Parathyroid adenoma (tissue), 2 donors: Measurements from ENCODE around the gene CNOT2.

Experiments
- H2AFZ ChIP-seq: fragments of 300-600 bp; sonication (generic); one replicate; pipeline ENCODE4 v1.7.0; 2017; ENCODE audit warnings: antibody characterized with exemption, mild to moderate bottlenecking
- H3K27ac ChIP-seq: fragments of 300-600 bp; sonication (generic); one replicate; pipeline ENCODE4 v1.7.0; 2017
- H3K27me3 ChIP-seq: fragments of 300-600 bp; sonication (generic); one replicate; pipeline ENCODE4 v1.7.0; 2017; ENCODE audit warnings: low read length; ENCODE audit not compliant: control insufficient read depth, insufficient read depth
- H3K36me3 ChIP-seq: fragments of 300-600 bp; sonication (generic); one replicate; pipeline ENCODE4 v1.7.0; 2017; ENCODE audit warnings: low read length; ENCODE audit not compliant: control insufficient read depth, insufficient read depth
- H3K4me1 ChIP-seq: fragments of 300-600 bp; sonication (generic); one replicate; pipeline ENCODE4 v1.7.0; 2017; ENCODE audit warnings: control low read depth
- H3K4me2 ChIP-seq: fragments of 300-600 bp; sonication (generic); one replicate; pipeline ENCODE4 v1.7.0; 2017; ENCODE audit warnings: low read length
- H3K4me3 ChIP-seq: fragments of 300-600 bp; sonication (generic); one replicate; pipeline ENCODE4 v1.7.0; 2017; ENCODE audit warnings: low read depth, low read length
- H3K79me2 ChIP-seq: fragments of 300-600 bp; sonication (generic); one replicate; pipeline ENCODE4 v1.7.0; 2017; ENCODE audit warnings: control low read depth
- H3K9ac ChIP-seq: fragments of 300-600 bp; sonication (generic); one replicate; pipeline ENCODE4 v1.7.0; 2017; ENCODE audit warnings: mild to moderate bottlenecking
- H3K9me3 ChIP-seq: fragments of 300-600 bp; sonication (generic); one replicate; pipeline ENCODE4 v1.7.0; 2017; ENCODE audit warnings: low read length; ENCODE audit not compliant: control insufficient read depth
- CTCF ChIP-seq: fragments of 300-600 bp; sonication (generic); IDR thresholded peaks from one replicate; pipeline ENCODE4 v1.7.0; 2017; ENCODE audit warnings: antibody characterized with exemption, mild to moderate bottlenecking
- donor health status: primary hyperparathyroidism.

Gene CNOT2

GRCh38 chr12:70260646-70261045 is 17.4 kb downstream of the CNOT2 start:
- Histone ChIP-seq H3K9me3 (no peaks in the 10 kb centered on the region), H3K4me2 (no peak overlapping the region), H3K36me3 (no peaks in the 10 kb centered on the region), H3K79me2 (peaks cover 40% of the 10 kb centered on the region), H3K9ac (no peak overlapping the region), H3K4me3 (no peak overlapping the region), H3K27me3 (no peaks in the 10 kb centered on the region), H3K4me1 (no peaks in the 10 kb centered on the region), H3K27ac (no peak overlapping the region), H2AFZ (no peak overlapping the region)
- TF ChIP-seq CTCF = no peak

- Histone ChIP-seq H3K27ac (no peak overlapping the region), H3K27me3 (no peaks in the 10 kb centered on the region), H3K9ac (no peak overlapping the region), H3K4me2 (no peak overlapping the region), H3K79me2 (peaks cover 47% of the 10 kb centered on the region), H3K36me3 (no peaks in the 10 kb centered on the region), H2AFZ (no peak overlapping the region), H3K9me3 (no peaks in the 10 kb centered on the region), H3K4me1 (no peaks in the 10 kb centered on the region), H3K4me3 (no peak overlapping the region)
- no peak for TF ChIP-seq CTCF
Observed at GRCh38 chr12:70264067-70264867, 21.0 kb downstream of the CNOT2 start.

- H3K79me2 ChIP-seq = peaks cover 45% of the 10 kb centered on the region
- H3K9ac ChIP-seq = no peak overlapping the region
- no peak overlapping the region for H2AFZ ChIP-seq
- H3K36me3 ChIP-seq = no peaks in the 10 kb centered on the region
- H3K4me3 ChIP-seq = no peak overlapping the region
- no peaks in the 10 kb centered on the region for H3K9me3 ChIP-seq
- H3K4me1 ChIP-seq = no peaks in the 10 kb centered on the region
- no peak for TF ChIP-seq CTCF
- no peak overlapping the region for H3K4me2 ChIP-seq
- H3K27ac ChIP-seq = no peak overlapping the region
- H3K27me3 ChIP-seq = no peaks in the 10 kb centered on the region
Observed at GRCh38 chr12:70265132-70265531, 21.9 kb downstream of the CNOT2 start.

GRCh38 chr12:70267550-70267949 is 24.3 kb downstream of the CNOT2 start:
- Histone ChIP-seq H3K4me3 (no peak overlapping the region), H3K36me3 (no peaks in the 10 kb centered on the region), H3K9ac (no peak overlapping the region), H2AFZ (no peak overlapping the region), H3K4me1 (no peaks in the 10 kb centered on the region), H3K27me3 (no peaks in the 10 kb centered on the region), H3K4me2 (no peak overlapping the region), H3K9me3 (no peaks in the 10 kb centered on the region), H3K27ac (no peak overlapping the region), H3K79me2 (peaks cover 48% of the 10 kb centered on the region)
- no peak for TF ChIP-seq CTCF

GRCh38 chr12:70268972-70269371 is 25.7 kb downstream of the CNOT2 start:
- peaks cover 38% of the 10 kb centered on the region for H3K79me2 ChIP-seq
- no peak for TF ChIP-seq CTCF
- H3K4me1 ChIP-seq = no peaks in the 10 kb centered on the region
- H3K36me3 ChIP-seq = no peaks in the 10 kb centered on the region
- H3K9ac ChIP-seq = no peak overlapping the region
- H2AFZ ChIP-seq = no peak overlapping the region
- no peaks in the 10 kb centered on the region for H3K9me3 ChIP-seq
- H3K27ac ChIP-seq = no peak overlapping the region
- no peak overlapping the region for H3K4me2 ChIP-seq
- no peaks in the 10 kb centered on the region for H3K27me3 ChIP-seq
- no peak overlapping the region for H3K4me3 ChIP-seq
